Measurements from ENCODE around the gene BCL2L14. TPM values are rescaled to one million over a fixed set of nuclear protein-coding genes. Genes with fewer than 3 reads are reported as not detected.
"Not testable (repeated sequence)": the region's sequence is repeated elsewhere in the genome, so short reads cannot be mapped to it uniquely, and the experiment has no call there.

Gene BCL2L14
- total and polyA plus RNA-seq, 8 donors, result 2.6 to 32.7 (median 16.4) TPM

- no peaks in the 10 kb centered on the region for H3K9me3 ChIP-seq
- no peaks in the 10 kb centered on the region for H3K27me3 ChIP-seq
- no peak for DNase-seq
- H3K4me1 ChIP-seq, result no peaks in the 10 kb centered on the region
- no peak overlapping the region for H3K27ac ChIP-seq
- H3K36me3 ChIP-seq, result peaks cover 0 to 50% (median 39%) of the 10 kb centered on the region in 4 donors
- intact Hi-C loops (cut with DNase I; ENCODE audit: low total_unique reads), result no loop called here
- WGBS, 5 donors, result 95 to 99% (median 96%) methylated on average over 5 of the region's 5 CpGs
- no peak overlapping the region for H3K4me3 ChIP-seq
- TF ChIP-seq POLR2A (IDR thresholded peaks at IDR 0.05), result no peak
- TF ChIP-seq POLR2AphosphoS5 (IDR thresholded peaks at IDR 0.05), result no peak
- no peak for TF ChIP-seq CTCF (IDR thresholded peaks at IDR 0.05)
- TF ChIP-seq EP300 (IDR thresholded peaks at IDR 0.05), result no peak
These were observed 63.0 kb downstream of the BCL2L14 start for GRCh38 chr12:12133785-12134184.

- H3K4me1 ChIP-seq, result no peaks in the 10 kb centered on the region
- intact Hi-C loops (cut with DNase I; ENCODE audit: low total_unique reads), result no loop called here
- H3K27ac ChIP-seq, result no peak overlapping the region
- TF ChIP-seq POLR2AphosphoS5 (IDR thresholded peaks at IDR 0.05), result no peak
- no peak for TF ChIP-seq CTCF (IDR thresholded peaks at IDR 0.05)
- DNase-seq, result no peak
- H3K4me3 ChIP-seq, result no peak overlapping the region
- H3K9me3 ChIP-seq, result no peaks in the 10 kb centered on the region
- peaks cover 0 to 32% (median 17%) of the 10 kb centered on the region in 4 donors for H3K36me3 ChIP-seq
- no peaks in the 10 kb centered on the region for H3K27me3 ChIP-seq
- 74 to 82% (median 78%) methylated on average over 3 of the region's 3 CpGs for WGBS, 5 donors
These were observed 67.7 kb downstream of the BCL2L14 start for GRCh38 chr12:12138203-12139154.

- Histone ChIP-seq H3K4me1 (no peaks in the 10 kb centered on the region), H3K9me3 (no peaks in the 10 kb centered on the region), H3K27ac (no peak overlapping the region), H3K27me3 (no peaks in the 10 kb centered on the region), H3K4me3 (no peak overlapping the region), H3K36me3 (peaks cover 0 to 26% (median 24%) of the 10 kb centered on the region in 4 donors)
- intact Hi-C loops (cut with DNase I; ENCODE audit: low total_unique reads), result no loop called here
- TF ChIP-seq EP300 (IDR thresholded peaks at IDR 0.05), result no peak
- no peak for TF ChIP-seq POLR2A (IDR thresholded peaks at IDR 0.05)
- no peak for TF ChIP-seq POLR2AphosphoS5 (IDR thresholded peaks at IDR 0.05)
- TF ChIP-seq CTCF (IDR thresholded peaks at IDR 0.05), result no peak
- no peak for DNase-seq
These were observed 70.3 kb downstream of the BCL2L14 start for GRCh38 chr12:12141000-12141399.

GRCh38 chr12:12144531-12144930 is 73.8 kb downstream of the BCL2L14 start:
- H3K27me3 ChIP-seq; H3K9me3 ChIP-seq; H3K4me1 ChIP-seq; intact Hi-C loops (cut with DNase I; ENCODE audit: low total_unique reads); H3K4me3 ChIP-seq; DNase-seq; H3K27ac ChIP-seq: not testable (repeated sequence)
- H3K36me3 ChIP-seq, result peaks cover 0 to 54% (median 44%) of the 10 kb centered on the region in 4 donors
- 0 to 100% (median 50%) methylated on average over 1 of the region's 1 CpG for WGBS, 5 donors

- H3K36me3 ChIP-seq, result peaks cover 0 to 66% (median 58%) of the 10 kb centered on the region in 4 donors
- H3K27me3 ChIP-seq, result no peaks in the 10 kb centered on the region
- no peak overlapping the region for H3K27ac ChIP-seq
- no peak for DNase-seq
- no peak overlapping the region for H3K4me3 ChIP-seq
- WGBS, 5 donors, result 86 to 93% (median 90%) methylated on average over 6 of the region's 6 CpGs
- H3K4me1 ChIP-seq, result no peaks in the 10 kb centered on the region
- intact Hi-C loops (cut with DNase I; ENCODE audit: low total_unique reads), result no loop called here
- no peak for TF ChIP-seq CTCF (IDR thresholded peaks at IDR 0.05)
- no peak for TF ChIP-seq EP300 (IDR thresholded peaks at IDR 0.05)
- no peak for TF ChIP-seq POLR2A (IDR thresholded peaks at IDR 0.05)
- TF ChIP-seq POLR2AphosphoS5 (IDR thresholded peaks at IDR 0.05), result no peak
- H3K9me3 ChIP-seq, result no peaks in the 10 kb centered on the region
These were observed 76.4 kb downstream of the BCL2L14 start for GRCh38 chr12:12147111-12147510.
